GM19193 (cell line): ENCODE data around the gene PNO1.

Experiments used
- POLR2A ChIP-seq: IDR thresholded peaks from 4 replicates; pipeline ENCODE4 v1.6.1; 2011; ENCODE audit not compliant: insufficient read depth, insufficient read length; ENCODE audit errors: extremely low read depth

Gene PNO1

GRCh38 chr2:68203587-68203986 is 45.9 kb downstream of the PNO1 start:
- no peak for TF ChIP-seq POLR2A

GRCh38 chr2:68206793-68207192 is 49.1 kb downstream of the PNO1 start:
- TF ChIP-seq POLR2A, result no peak

GRCh38 chr2:68214381-68214780 is 56.7 kb downstream of the PNO1 start:
- no peak for TF ChIP-seq POLR2A

- TF ChIP-seq POLR2A, result no peak
Observed at GRCh38 chr2:68216454-68217310, 59.0 kb downstream of the PNO1 start.

GRCh38 chr2:68217729-68218128 is 60.0 kb downstream of the PNO1 start:
- TF ChIP-seq POLR2A, result no peak

- TF ChIP-seq POLR2A, result no peak
Observed at GRCh38 chr2:68218343-68218901, 60.7 kb downstream of the PNO1 start.

GRCh38 chr2:68222287-68222686 is 64.6 kb downstream of the PNO1 start:
- TF ChIP-seq POLR2A, result no peak

GRCh38 chr2:68223419-68223818 is 65.7 kb downstream of the PNO1 start:
- TF ChIP-seq POLR2A, result no peak

- TF ChIP-seq POLR2A, result no peak
Observed at GRCh38 chr2:68225119-68225632, 67.5 kb downstream of the PNO1 start.
